A172 (cell line): ENCODE results near the gene SLC9A9. TPM values are rescaled to one million over a fixed set of nuclear protein-coding genes. Genes with fewer than 3 reads are reported as not detected.

ENCODE experiments used
- DNase-seq: peaks from one replicate; pipeline ENCODE4 v3.0.0-alpha.2; 2015; ENCODE audit warnings: low spot score
- total RNA-seq: library from RNA; depleted of rRNA; stranded (reverse); fragments of >200 nt; shearing (Covaris generic); gene quantifications from 2 replicates; pipeline ENCODE4 v1.2.3, GENCODE V29; 2014

The SLC9A9 gene
- total RNA-seq, 1 experiment from 2014 or later = 1.8 TPM

DNA sequence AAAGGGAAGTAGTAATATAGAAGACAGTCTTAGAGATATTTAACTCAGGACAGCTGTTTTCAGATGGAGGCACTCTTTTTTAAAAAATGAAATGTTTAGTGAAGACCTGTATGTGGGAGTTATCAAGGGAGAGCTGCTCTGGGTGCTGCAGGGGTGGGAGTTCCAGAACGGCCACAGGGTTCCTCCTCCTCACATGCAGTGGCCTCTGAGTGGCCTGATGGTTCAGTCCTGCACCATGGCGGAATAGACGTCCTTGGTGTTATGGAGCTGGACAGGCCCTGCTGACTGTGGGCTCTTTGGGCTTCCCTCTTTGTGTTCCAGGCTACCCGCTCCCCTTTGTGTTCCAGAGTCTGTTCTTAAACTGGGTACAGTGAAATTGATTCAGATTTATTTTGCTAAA is 602.6 kb downstream of the SLC9A9 start:
- no peak for DNase-seq

DNA sequence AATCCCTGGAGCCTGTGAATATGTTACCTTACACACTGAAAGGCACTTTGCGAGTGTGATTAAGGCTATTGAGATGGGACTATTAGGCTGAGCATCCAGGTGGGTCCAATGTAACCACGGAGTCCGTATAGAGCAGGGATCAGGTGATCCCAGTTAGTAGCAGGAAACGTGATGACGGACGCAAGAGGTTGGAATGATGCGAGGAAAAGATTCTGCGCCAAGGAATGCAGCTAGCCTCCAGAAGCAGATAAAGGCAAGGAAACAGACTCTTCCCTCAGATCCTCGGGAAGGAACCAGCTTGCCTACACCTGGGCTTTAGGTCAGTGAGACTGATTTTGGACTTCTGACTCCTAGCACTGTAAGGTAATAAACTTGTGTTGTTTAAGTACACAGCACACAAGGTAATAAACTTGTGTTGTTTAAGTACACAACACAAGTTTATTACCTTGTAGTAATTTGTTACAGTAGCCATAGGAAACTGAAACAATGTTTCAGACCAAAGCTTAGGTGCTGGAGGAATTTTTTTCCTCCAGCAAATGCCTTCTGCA is 603.7 kb downstream of the SLC9A9 start:
- DNase-seq = no peak

DNA sequence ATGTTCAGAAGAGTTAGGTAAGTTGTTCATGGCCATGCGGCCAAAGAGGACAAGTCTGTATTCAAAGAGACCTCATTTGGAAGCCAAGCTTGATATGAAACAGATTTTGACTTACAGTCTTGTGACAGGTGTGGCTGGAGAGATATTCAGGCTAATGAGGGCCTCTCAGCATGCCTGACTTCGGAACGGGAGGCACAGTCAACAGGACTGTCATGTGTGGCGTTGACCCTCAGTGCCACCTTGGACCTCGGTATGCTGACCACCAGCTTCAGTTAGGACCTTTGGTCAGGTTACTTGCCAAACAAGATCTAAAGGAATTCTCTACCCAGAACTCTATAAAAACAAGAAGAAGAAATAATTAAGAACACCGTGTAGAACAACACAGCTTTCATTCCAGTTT is 604.6 kb downstream of the SLC9A9 start:
- no peak for DNase-seq

DNA sequence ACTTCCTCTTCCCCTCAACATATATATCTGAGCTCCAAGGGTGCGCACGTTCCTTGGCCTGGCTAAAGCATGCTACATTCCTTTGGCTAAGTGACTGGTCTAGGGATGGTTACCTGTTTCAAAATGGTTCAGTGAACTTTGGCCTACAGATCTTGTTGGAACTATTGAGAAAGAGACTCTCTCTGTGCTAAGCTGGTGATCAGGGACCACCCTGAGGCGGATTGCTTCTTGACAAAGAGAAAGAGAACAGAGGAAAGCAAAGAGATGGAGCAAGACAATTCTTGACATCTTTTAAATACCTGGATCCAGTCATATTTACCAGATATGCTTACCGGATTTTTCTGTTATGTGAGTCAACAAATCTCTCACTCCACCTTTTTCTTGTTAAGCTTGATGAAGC is 605.6 kb downstream of the SLC9A9 start:
- no peak for DNase-seq

DNA sequence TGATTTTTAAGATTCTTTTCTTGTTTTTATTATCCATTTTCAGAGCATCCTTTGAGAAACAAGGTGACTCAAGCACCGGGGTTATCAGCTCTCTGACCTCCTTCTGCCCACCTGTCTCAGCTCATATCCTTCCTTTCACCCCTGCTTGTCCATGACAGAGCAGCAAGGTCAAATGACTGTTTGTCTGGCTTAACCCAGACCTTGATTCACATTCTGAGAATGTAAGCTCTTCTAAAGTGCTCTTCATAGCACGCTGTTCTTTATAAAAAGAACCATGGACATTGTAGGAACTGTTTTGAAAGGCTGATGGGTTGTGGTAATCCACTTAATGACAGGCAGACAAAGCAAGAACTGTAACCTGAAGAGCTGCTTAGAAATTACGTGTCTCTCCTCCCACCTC is 606.2 kb downstream of the SLC9A9 start:
- DNase-seq = no peak

DNA sequence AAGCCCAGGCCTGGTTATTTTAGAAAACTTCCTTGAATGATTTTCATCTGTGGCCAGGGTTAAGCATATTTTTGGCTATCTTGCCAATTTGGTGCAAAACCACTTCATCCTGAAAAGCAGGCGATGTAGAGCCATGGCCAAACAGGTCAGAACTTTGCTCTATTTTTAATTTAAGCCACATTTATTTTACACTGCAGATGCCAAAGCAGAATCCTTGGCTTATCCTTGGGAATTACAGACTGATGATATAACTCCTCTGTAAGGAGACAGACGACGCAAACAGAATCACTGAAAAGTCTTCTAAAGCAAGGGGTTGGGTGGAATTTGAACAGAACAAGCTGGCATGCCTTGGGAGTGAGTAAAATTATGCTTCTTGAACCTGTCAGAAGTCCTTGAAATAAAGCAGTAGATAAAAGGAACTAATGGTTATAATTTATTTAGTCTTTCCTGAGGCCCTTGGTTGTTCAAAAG is 606.8 kb downstream of the SLC9A9 start:
- peak; percentile 64 for DNase-seq

- DNase-seq = no peak
Measured at GRCh38 chr3:143240886-143241285, 607.4 kb downstream of the SLC9A9 start.

- DNase-seq = peak; percentile 16
Measured at GRCh38 chr3:143239031-143239430, 609.2 kb downstream of the SLC9A9 start.

- no peak for DNase-seq
Measured at GRCh38 chr3:143237077-143237627, 611.1 kb downstream of the SLC9A9 start.

DNA sequence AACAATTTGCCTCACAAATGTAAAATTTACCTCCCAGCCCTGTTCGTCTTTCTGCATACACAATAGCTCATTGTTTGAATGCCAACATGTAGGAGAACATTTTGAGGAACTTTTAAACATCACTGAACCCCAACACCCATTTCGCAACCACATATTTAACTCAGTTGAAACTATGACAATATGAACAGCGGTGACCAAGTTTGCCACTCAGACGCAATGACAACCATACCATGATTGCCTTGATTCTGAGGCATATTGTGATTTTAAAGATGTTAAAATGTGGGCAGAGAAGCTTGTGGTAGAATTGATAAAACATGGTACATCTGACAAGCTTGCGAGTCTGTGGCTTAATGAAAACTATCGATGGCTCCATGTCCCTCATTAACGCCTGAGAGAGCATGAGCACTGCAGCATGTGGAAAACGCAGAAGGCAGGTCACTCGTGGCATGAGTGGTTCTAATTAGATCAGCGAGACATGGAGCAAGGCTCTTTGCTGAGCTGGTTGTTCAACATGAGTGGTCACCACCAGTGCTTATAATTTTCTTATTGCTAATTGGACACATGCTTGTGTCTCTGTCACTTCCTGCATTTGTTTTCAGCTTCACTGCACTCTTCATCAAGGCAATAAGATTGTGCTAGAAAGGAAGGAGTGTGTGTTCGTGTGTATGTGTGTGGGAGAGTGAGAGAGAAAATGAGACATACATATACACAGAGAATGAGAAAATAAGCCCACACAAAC is 611.9 kb downstream of the SLC9A9 start:
- no peak for DNase-seq

GRCh38 chr3:143235614-143236204 is 612.6 kb downstream of the SLC9A9 start:
- no peak for DNase-seq

DNA sequence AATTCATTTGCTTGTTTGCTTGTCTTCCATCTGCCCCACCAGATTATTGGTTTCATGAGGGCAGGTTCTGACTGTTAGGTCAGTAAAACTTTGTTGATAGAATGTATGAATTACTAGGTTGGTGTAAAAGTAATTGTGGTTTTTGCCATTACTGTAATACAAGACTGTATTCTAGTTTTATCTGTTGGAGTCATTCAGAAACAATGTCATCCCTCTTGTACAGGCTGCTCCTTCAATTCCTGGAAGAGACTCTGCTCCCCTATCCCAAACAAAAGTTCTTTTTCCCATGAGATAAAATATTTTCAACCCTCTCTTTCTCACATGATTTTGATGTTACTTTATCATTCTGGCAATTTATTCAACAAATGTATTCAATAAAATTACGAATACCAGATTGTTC is 613.7 kb downstream of the SLC9A9 start:
- no peak for DNase-seq

DNA sequence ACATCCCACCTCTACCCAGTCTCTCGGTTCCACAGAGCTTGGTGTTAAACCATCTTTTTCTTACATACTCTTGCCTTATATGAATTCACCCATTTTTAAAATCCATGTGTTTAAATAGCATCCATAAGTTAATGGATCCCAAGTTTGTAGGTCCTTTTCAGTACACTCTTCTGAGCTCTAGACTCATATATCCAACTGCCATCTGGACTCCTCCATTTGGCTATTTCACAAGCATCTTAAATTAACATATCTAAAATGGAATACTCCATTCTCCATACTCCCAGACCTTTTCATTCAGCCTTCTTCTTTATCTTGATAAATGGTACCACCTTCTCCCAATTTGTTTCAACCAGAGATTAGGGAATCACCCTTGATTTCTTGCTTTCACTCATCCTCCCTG is 615.3 kb downstream of the SLC9A9 start:
- DNase-seq = no peak

DNA sequence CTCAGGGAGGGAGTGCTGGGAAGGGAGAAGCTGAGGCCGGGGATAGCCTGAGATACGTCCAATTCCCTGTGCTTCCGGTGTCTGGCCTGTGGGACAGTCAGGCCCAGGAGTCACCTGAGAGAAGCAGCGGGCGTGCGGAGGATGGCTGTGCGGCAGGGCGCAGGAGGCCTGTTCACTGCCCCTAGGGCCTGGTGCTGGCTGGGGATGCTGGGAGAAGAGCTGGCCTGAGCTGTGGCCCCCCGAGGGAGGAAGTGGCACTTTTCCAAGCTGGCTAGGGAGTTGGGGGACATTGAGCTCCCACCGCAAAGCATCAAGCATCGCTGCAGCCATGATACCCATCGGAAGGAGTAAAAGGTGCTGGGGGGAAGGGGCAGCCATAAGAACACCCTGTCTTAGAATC is 619.9 kb downstream of the SLC9A9 start:
- no peak for DNase-seq

- DNase-seq = no peak
Measured at GRCh38 chr3:143226678-143227291, 621.5 kb downstream of the SLC9A9 start.

DNA sequence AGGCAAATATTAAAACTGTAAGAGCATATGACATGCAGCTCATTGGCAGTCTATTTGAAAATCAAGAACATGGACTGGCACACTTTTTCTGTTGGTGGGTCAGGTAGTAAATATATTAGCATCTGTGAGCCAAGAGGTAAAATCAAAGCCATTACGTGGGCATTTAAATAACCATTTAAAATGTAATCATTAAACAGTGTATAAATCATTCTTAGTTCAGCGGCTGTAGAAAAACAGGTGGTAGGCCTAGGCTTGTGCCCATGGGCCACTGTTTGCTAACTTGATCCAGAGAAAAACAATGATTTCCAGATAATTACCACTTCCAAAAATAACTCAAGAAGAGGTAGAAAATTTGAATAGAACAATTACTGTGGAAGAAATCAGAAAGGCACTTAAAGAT is 623.6 kb downstream of the SLC9A9 start:
- no peak for DNase-seq

- no peak for DNase-seq
Measured at GRCh38 chr3:143222981-143223380, 625.3 kb downstream of the SLC9A9 start.

- DNase-seq = peak; percentile 8
Measured at GRCh38 chr3:143222505-143222904, 625.8 kb downstream of the SLC9A9 start.

DNA sequence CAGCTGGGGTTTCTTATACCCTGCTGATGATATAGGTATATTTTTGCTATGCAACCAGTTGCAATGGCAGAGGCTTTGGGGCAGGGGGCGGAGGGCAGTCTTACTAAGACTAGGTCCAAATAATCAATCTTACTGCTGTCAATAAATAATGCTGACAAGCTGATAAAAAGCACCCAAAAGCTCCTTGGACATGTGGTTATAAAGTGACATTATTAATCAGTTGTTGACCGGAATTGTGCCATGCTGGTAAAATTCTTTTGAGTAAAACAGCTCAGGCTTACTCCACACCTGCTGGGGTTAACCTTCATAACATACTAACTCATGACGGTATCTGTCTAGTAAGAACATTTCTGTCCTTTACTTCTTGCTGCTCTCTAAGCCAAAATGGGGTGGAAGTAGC is 626.8 kb downstream of the SLC9A9 start:
- DNase-seq = no peak

DNA sequence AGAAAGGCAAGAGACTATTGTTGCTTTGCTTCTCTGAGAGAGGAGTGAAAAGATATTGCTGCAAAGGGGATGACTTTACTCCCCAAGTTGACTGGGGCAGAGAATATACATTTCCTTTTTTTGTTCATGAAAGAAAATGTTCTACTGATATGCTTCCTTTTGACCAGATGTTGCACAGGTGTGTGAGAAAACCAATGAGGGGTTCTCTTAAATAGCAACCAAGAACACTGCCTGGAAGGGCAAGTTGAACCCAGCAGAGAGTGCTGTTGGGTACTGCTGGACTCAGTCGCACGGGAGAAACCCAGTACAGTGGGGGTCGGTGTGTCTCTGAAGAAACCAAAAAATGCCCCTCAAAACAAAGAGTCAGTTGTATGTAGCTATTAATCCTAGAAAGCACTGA is 627.5 kb downstream of the SLC9A9 start:
- no peak for DNase-seq

DNA sequence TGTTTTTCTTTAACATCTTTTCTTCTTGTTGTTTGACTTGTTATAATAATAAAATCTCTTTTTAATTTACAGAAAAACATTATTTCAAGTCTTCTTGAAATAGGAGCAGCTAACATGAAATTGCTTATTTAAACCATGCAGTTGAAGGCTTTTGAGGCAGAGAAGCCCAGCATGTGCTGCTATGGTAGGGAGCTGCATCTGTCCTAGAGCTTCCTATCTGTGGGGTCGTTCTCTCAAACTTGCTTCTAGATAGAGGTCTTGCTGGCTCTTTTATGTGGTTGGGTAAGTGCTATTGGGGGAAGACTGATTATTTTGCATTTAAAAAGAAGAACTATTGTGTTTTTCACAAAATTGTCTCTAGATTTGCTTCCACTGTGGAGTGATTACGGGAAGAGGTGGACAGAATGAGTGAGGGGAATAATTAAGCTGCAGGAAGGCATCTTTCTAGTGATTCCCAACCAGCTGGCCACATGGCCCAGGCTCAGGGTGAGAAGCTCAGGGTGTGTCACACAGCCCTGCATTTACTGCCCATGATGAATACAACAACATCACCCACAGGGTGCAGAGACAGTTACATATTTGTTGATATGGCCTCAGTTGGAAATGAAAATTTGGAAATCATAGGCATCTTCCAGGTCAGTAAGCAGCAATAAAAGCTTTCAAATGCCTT is 630.0 kb downstream of the SLC9A9 start:
- DNase-seq = no peak

- no peak for DNase-seq
Measured at GRCh38 chr3:143217283-143217682, 631.0 kb downstream of the SLC9A9 start.
